ENCODE data around the gene TSHZ3.

Gene TSHZ3

GRCh38 chr19:31313291-31314030 is 35.8 kb downstream of the TSHZ3 start:
- DNase-seq (ENCODE audit: low read depth in 2 of 2), result no peak

- DNase-seq (ENCODE audit: low read depth in 2 of 2), result no peak
These were observed 36.5 kb downstream of the TSHZ3 start for GRCh38 chr19:31312677-31313244.

GRCh38 chr19:31312009-31312676 is 37.1 kb downstream of the TSHZ3 start:
- DNase-seq (ENCODE audit: low read depth in 2 of 2), result no peak

GRCh38 chr19:31310432-31311133 is 38.7 kb downstream of the TSHZ3 start:
- no peak for DNase-seq (ENCODE audit: low read depth in 2 of 2)

- no peak for DNase-seq (ENCODE audit: low read depth in 2 of 2)
These were observed 40.5 kb downstream of the TSHZ3 start for GRCh38 chr19:31308781-31309180.

- no peak for DNase-seq (ENCODE audit: low read depth in 2 of 2)
These were observed 42.1 kb downstream of the TSHZ3 start for GRCh38 chr19:31307071-31307669.

- no peak for DNase-seq (ENCODE audit: low read depth in 2 of 2)
These were observed 43.1 kb downstream of the TSHZ3 start for GRCh38 chr19:31306006-31306753.

- DNase-seq (ENCODE audit: low read depth in 2 of 2), result no peak
These were observed 44.4 kb downstream of the TSHZ3 start for GRCh38 chr19:31304831-31305312.

GRCh38 chr19:31303262-31303815 is 45.9 kb downstream of the TSHZ3 start:
- no peak for DNase-seq (ENCODE audit: low read depth in 2 of 2)

GRCh38 chr19:31301306-31301980 is 47.8 kb downstream of the TSHZ3 start:
- DNase-seq (ENCODE audit: low read depth in 2 of 2), result no peak

- no peak for DNase-seq (ENCODE audit: low read depth in 2 of 2)
These were observed 48.8 kb downstream of the TSHZ3 start for GRCh38 chr19:31300422-31300821.

GRCh38 chr19:31299665-31300064 is 49.6 kb downstream of the TSHZ3 start:
- no peak for DNase-seq (ENCODE audit: low read depth in 2 of 2)

- DNase-seq (ENCODE audit: low read depth in 2 of 2), result no peak
These were observed 51.2 kb downstream of the TSHZ3 start for GRCh38 chr19:31297991-31298390.

- no peak for DNase-seq (ENCODE audit: low read depth in 2 of 2)
These were observed 52.4 kb downstream of the TSHZ3 start for GRCh38 chr19:31296741-31297390.

- DNase-seq (ENCODE audit: low read depth in 2 of 2), result no peak
These were observed 55.0 kb downstream of the TSHZ3 start for GRCh38 chr19:31294189-31294588.

- DNase-seq (ENCODE audit: low read depth in 2 of 2), result no peak
These were observed 56.5 kb downstream of the TSHZ3 start for GRCh38 chr19:31292639-31293185.

GRCh38 chr19:31290931-31291590 is 58.2 kb downstream of the TSHZ3 start:
- DNase-seq (ENCODE audit: low read depth in 2 of 2), result no peak

GRCh38 chr19:31289976-31290375 is 59.3 kb downstream of the TSHZ3 start:
- DNase-seq (ENCODE audit: low read depth in 2 of 2), result no peak

GRCh38 chr19:31289381-31289880 is 59.8 kb downstream of the TSHZ3 start:
- no peak for DNase-seq (ENCODE audit: low read depth in 2 of 2)
